ENCODE measurements around the gene GRIN1. TPM values are rescaled to one million over a fixed set of nuclear protein-coding genes. Genes with fewer than 3 reads are reported as not detected.

GRIN1 gene
- total RNA-seq, 1 donor from 2014 or later = not detected

DNA sequence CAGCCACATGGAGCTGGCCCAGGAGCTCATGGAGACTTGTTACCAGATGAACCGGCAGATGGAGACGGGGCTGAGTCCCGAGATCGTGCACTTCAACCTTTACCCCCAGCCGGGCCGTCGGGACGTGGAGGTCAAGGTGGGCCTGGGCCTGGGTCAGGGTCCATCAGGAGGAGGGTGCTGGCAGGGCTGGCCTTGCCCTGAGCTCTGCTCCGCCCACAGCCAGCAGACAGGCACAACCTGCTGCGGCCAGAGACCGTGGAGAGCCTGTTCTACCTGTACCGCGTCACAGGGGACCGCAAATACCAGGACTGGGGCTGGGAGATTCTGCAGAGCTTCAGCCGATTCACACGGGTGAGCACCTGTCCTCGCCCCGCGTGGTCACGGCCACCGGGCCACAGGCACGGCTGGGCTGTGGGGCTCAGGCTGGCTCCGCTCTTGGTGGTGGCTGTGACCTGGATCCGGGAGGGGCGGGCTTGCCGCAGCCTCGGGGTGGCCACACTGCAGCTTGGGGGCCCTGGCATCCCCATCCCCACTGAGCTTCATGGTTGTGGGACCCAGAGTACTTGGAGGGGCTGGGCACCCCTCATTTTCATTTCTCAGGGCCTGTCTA is 31.5 kb upstream of the GRIN1 start:
- Histone ChIP-seq H3K27ac (no peak overlapping the region), H3K79me2 (ENCODE audit: low read depth) (no peaks in the 10 kb centered on the region), H4K20me1 (ENCODE audit: low read depth) (no peaks in the 10 kb centered on the region), H3K36me3 (no peaks in the 10 kb centered on the region), H3K27me3 (peaks cover 3% of the 10 kb centered on the region), H3F3A (ENCODE audit: low read depth) (peaks cover 2% of the 10 kb centered on the region), H2AFZ (replicated peaks) (no peak overlapping the region), H3K9me3 (ENCODE audit: low read depth) (no peaks in the 10 kb centered on the region), H3K4me3 (no peak overlapping the region), H3K4me2 (no peak overlapping the region), H3K4me1 (no peaks in the 10 kb centered on the region), H3K9ac (no peak overlapping the region)
- peaks cover 4% of the 10 kb centered on the region for H3K36me3 Mint-ChIP-seq
- H3K27ac Mint-ChIP-seq = no peak overlapping the region
- no peaks in the 10 kb centered on the region for H3K4me1 Mint-ChIP-seq
- no peak for TF ChIP-seq EZH2 (IDR thresholded peaks at IDR 0.05)
- TF ChIP-seq CTCF (IDR thresholded peaks at IDR 0.05) = no peak
- TF ChIP-seq EZH2phosphoT487 (IDR thresholded peaks at IDR 0.05) = no peak
- peaks cover 5% of the 10 kb centered on the region for H3K27me3 Mint-ChIP-seq (ENCODE audit: insufficient read depth, low read depth)
- H3K4me3 Mint-ChIP-seq = no peak overlapping the region
- H3K9me3 Mint-ChIP-seq = peaks cover 3% of the 10 kb centered on the region
- DNase-seq (ENCODE audit: low spot score) = no peak

GRCh38 chr9:137107982-137108381 is 31.0 kb upstream of the GRIN1 start:
- Histone ChIP-seq H2AFZ (replicated peaks) (no peak overlapping the region), H3K79me2 (ENCODE audit: low read depth) (no peaks in the 10 kb centered on the region), H4K20me1 (ENCODE audit: low read depth) (no peaks in the 10 kb centered on the region), H3K4me1 (no peaks in the 10 kb centered on the region), H3K27ac (no peak overlapping the region), H3K36me3 (no peaks in the 10 kb centered on the region), H3K9me3 (ENCODE audit: low read depth) (no peaks in the 10 kb centered on the region), H3K4me2 (no peak overlapping the region), H3F3A (ENCODE audit: low read depth) (no peaks in the 10 kb centered on the region), H3K27me3 (peaks cover 8% of the 10 kb centered on the region), H3K9ac (no peak overlapping the region), H3K4me3 (no peak overlapping the region)
- peaks cover 4% of the 10 kb centered on the region for H3K36me3 Mint-ChIP-seq
- H3K4me3 Mint-ChIP-seq = no peak overlapping the region
- TF ChIP-seq CTCF (IDR thresholded peaks at IDR 0.05) (no peak), EZH2 (IDR thresholded peaks at IDR 0.05) (no peak), EZH2phosphoT487 (IDR thresholded peaks at IDR 0.05) (no peak)
- no peak for DNase-seq (ENCODE audit: low spot score)
- peaks cover 3% of the 10 kb centered on the region for H3K9me3 Mint-ChIP-seq
- H3K27ac Mint-ChIP-seq = no peak overlapping the region
- H3K4me1 Mint-ChIP-seq = no peaks in the 10 kb centered on the region
- peaks cover 5% of the 10 kb centered on the region for H3K27me3 Mint-ChIP-seq (ENCODE audit: insufficient read depth, low read depth)

GRCh38 chr9:137108608-137109249 is 30.2 kb upstream of the GRIN1 start:
- Histone ChIP-seq H3K27ac (no peak overlapping the region), H3K9me3 (ENCODE audit: low read depth) (no peaks in the 10 kb centered on the region), H3F3A (ENCODE audit: low read depth) (no peaks in the 10 kb centered on the region), H3K9ac (no peak overlapping the region), H3K4me2 (no peak overlapping the region), H3K4me3 (no peak overlapping the region), H3K27me3 (peaks cover 16% of the 10 kb centered on the region), H4K20me1 (ENCODE audit: low read depth) (no peaks in the 10 kb centered on the region), H3K79me2 (ENCODE audit: low read depth) (no peaks in the 10 kb centered on the region), H3K4me1 (no peaks in the 10 kb centered on the region), H2AFZ (replicated peaks) (no peak overlapping the region), H3K36me3 (no peaks in the 10 kb centered on the region)
- Mint-ChIP-seq H3K9me3 (peaks cover 3% of the 10 kb centered on the region), H3K27me3 (ENCODE audit: insufficient read depth, low read depth) (peaks cover 10% of the 10 kb centered on the region), H3K36me3 (peaks cover 4% of the 10 kb centered on the region), H3K4me1 (no peaks in the 10 kb centered on the region), H3K27ac (no peak overlapping the region), H3K4me3 (no peak overlapping the region)
- TF ChIP-seq EZH2 (IDR thresholded peaks at IDR 0.05) = no peak
- no peak for TF ChIP-seq EZH2phosphoT487 (IDR thresholded peaks at IDR 0.05)
- TF ChIP-seq CTCF (IDR thresholded peaks at IDR 0.05) = no peak
- DNase-seq (ENCODE audit: low spot score) = no peak
